Measurements from ENCODE around the gene POU2F1. TPM values are rescaled to one million over a fixed set of nuclear protein-coding genes. Genes with fewer than 3 reads are reported as not detected.

The POU2F1 gene
- total RNA-seq, 1 donor from 2014 or later: 68.0 TPM

DNA sequence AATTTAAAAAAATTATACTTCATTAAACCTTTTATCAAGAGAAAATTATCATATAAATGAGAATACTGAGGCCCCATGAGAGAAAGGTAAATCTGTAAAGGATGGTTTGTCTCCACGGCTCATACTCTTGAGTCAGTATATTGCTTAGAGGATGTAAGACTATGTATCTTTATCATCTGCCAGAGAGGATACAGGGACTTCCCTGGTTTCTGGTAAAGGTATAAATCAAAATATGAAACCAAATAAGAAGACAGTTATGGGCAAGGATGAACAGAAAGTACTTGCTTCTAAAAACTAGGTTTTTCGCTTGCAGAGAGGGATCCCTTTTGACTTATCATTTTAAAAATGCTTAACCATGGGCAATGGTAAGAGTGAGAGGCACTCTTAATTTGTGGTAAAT, 112.4 kb downstream of the POU2F1 start:
- H3K27ac ChIP-seq: peak overlapping the region; percentile 20
- no peaks in the 10 kb centered on the region for H3K36me3 ChIP-seq
- no peak overlapping the region for H3K9ac ChIP-seq
- no peaks in the 10 kb centered on the region for H3K27me3 ChIP-seq
- peaks cover 18% of the 10 kb centered on the region for H3K4me1 ChIP-seq
- Mint-ChIP-seq H3K36me3 (peaks cover 29% of the 10 kb centered on the region), H3K27me3 (ENCODE audit: insufficient read depth, low read depth) (no peaks in the 10 kb centered on the region), H3K4me3 (no peak overlapping the region), H3K27ac (no peak overlapping the region), H3K4me1 (peaks cover 15% of the 10 kb centered on the region), H3K9me3 (peaks cover 13% of the 10 kb centered on the region)
- H4K20me1 ChIP-seq (ENCODE audit: low read depth): peaks cover 44% of the 10 kb centered on the region
- H3F3A ChIP-seq (ENCODE audit: low read depth): peaks cover 24% of the 10 kb centered on the region
- no peak overlapping the region for H3K4me2 ChIP-seq
- H2AFZ ChIP-seq (replicated peaks): no peak overlapping the region
- no peak for TF ChIP-seq EZH2 (IDR thresholded peaks at IDR 0.05)
- H3K9me3 ChIP-seq (ENCODE audit: low read depth): no peaks in the 10 kb centered on the region
- DNase-seq (ENCODE audit: low spot score): no peak
- peaks cover 80% of the 10 kb centered on the region for H3K79me2 ChIP-seq (ENCODE audit: low read depth)
- H3K4me3 ChIP-seq: no peak overlapping the region

DNA sequence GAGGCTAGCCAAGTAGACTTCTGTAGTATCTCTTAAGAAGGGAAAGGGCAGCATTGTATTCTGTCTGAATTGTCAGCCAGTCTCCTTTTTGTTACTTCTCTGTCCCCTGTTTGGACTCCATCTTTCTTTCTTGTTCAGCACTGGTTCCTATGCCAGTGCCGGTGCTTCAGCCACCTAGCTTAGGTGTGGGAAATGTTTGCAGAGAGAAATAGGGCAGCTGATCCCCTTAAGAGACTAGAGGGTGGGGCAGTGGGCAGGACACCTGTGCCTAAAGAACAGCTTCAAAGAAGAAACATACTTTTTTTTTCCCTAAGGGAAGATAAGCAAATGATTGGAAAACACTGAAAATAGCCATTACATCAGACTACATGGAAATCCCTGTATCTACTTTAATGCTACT, 113.0 kb downstream of the POU2F1 start:
- Mint-ChIP-seq H3K4me1 (peaks cover 9% of the 10 kb centered on the region), H3K36me3 (peaks cover 32% of the 10 kb centered on the region), H3K4me3 (no peak overlapping the region), H3K27ac (no peak overlapping the region), H3K27me3 (ENCODE audit: insufficient read depth, low read depth) (no peaks in the 10 kb centered on the region), H3K9me3 (peaks cover 15% of the 10 kb centered on the region)
- Histone ChIP-seq H3F3A (ENCODE audit: low read depth) (peaks cover 18% of the 10 kb centered on the region), H3K4me2 (no peak overlapping the region), H3K27ac (peak overlapping the region; percentile 20), H3K36me3 (peaks cover 6% of the 10 kb centered on the region), H2AFZ (replicated peaks) (no peak overlapping the region), H3K27me3 (no peaks in the 10 kb centered on the region), H4K20me1 (ENCODE audit: low read depth) (peaks cover 38% of the 10 kb centered on the region), H3K4me3 (no peak overlapping the region), H3K9ac (no peak overlapping the region), H3K4me1 (peaks cover 12% of the 10 kb centered on the region), H3K9me3 (ENCODE audit: low read depth) (no peaks in the 10 kb centered on the region), H3K79me2 (ENCODE audit: low read depth) (peaks cover 77% of the 10 kb centered on the region)
- DNase-seq (ENCODE audit: low spot score): no peak
- TF ChIP-seq EZH2 (IDR thresholded peaks at IDR 0.05) (no peak), EZH2phosphoT487 (IDR thresholded peaks at IDR 0.05) (no peak)
- TF ChIP-seq, protein P1, sequence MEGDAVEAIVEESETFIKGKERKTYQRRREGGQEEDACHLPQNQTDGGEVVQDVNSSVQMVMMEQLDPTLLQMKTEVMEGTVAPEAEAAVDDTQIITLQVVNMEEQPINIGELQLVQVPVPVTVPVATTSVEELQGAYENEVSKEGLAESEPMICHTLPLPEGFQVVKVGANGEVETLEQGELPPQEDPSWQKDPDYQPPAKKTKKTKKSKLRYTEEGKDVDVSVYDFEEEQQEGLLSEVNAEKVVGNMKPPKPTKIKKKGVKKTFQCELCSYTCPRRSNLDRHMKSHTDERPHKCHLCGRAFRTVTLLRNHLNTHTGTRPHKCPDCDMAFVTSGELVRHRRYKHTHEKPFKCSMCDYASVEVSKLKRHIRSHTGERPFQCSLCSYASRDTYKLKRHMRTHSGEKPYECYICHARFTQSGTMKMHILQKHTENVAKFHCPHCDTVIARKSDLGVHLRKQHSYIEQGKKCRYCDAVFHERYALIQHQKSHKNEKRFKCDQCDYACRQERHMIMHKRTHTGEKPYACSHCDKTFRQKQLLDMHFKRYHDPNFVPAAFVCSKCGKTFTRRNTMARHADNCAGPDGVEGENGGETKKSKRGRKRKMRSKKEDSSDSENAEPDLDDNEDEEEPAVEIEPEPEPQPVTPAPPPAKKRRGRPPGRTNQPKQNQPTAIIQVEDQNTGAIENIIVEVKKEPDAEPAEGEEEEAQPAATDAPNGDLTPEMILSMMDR (IDR thresholded peaks at IDR 0.05): no peak

DNA sequence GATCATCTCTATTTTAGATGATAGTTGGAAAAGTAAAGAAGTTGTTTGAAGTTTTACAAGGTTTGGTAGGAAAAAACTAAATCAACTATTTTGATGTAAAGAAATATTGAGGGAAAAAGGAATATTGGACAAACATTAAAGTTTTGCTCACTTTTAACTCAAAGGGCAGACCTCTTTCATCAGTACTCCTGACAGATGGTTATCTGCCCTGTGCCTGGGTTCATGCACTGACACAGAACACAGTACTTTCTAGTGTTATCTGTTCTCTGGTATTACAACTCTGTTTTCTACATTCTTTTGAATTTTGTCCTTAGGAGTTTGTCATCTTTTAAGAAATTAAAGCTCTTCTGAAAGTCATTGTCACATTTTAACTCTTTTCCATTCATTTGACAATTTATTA, 118.7 kb downstream of the POU2F1 start:
- H3K9ac ChIP-seq: no peak overlapping the region
- H3K4me1 ChIP-seq: peaks cover 4% of the 10 kb centered on the region
- peaks cover 6% of the 10 kb centered on the region for H3K36me3 ChIP-seq
- no peak for TF ChIP-seq EZH2 (IDR thresholded peaks at IDR 0.05)
- no peak for TF ChIP-seq EZH2phosphoT487 (IDR thresholded peaks at IDR 0.05)
- TF ChIP-seq, protein P1 (IDR thresholded peaks at IDR 0.05): no peak
- no peak overlapping the region for H3K27ac ChIP-seq
- H3K9me3 ChIP-seq (ENCODE audit: low read depth): no peaks in the 10 kb centered on the region
- peaks cover 58% of the 10 kb centered on the region for H3K79me2 ChIP-seq (ENCODE audit: low read depth)
- H3K4me2 ChIP-seq: no peak overlapping the region
- no peak overlapping the region for H3K4me3 ChIP-seq
- Mint-ChIP-seq H3K4me3 (no peak overlapping the region), H3K4me1 (no peaks in the 10 kb centered on the region), H3K9me3 (peaks cover 24% of the 10 kb centered on the region), H3K27me3 (ENCODE audit: insufficient read depth, low read depth) (no peaks in the 10 kb centered on the region), H3K36me3 (peaks cover 44% of the 10 kb centered on the region), H3K27ac (no peak overlapping the region)
- peaks cover 4% of the 10 kb centered on the region for H4K20me1 ChIP-seq (ENCODE audit: low read depth)
- DNase-seq (ENCODE audit: low spot score): no peak
- no peaks in the 10 kb centered on the region for H3K27me3 ChIP-seq
- H3F3A ChIP-seq (ENCODE audit: low read depth): peaks cover 4% of the 10 kb centered on the region
- H2AFZ ChIP-seq (replicated peaks): no peak overlapping the region

DNA sequence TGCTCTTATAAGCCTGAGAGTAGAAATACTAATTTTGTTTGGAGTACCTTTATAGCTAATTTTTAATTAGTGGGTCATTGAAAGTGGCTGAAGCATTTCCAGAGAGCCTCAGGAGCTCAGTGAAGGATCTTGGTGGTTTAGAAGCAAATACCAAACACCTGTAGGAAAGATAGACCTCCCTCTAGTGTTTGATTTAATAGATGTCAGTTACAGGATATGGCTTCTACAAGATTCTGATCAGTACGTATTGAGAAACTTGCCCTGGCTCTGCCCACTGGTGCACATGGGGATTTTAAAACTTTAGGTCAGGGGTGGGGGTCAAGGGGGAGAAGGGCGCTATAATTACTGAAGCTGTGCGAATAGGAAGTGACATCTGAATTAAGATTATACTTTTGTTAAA, 122.2 kb downstream of the POU2F1 start:
- no peak overlapping the region for H3K4me3 Mint-ChIP-seq
- peaks cover 17% of the 10 kb centered on the region for H3K9me3 Mint-ChIP-seq
- peaks cover 17% of the 10 kb centered on the region for H4K20me1 ChIP-seq (ENCODE audit: low read depth)
- no peak overlapping the region for H3K4me2 ChIP-seq
- no peak overlapping the region for H3K27ac Mint-ChIP-seq
- peaks cover 16% of the 10 kb centered on the region for H3K4me1 ChIP-seq
- no peak overlapping the region for H3K4me3 ChIP-seq
- H3K27ac ChIP-seq: no peak overlapping the region
- H3K27me3 ChIP-seq: no peaks in the 10 kb centered on the region
- peaks cover 6% of the 10 kb centered on the region for H3K36me3 ChIP-seq
- H3K27me3 Mint-ChIP-seq (ENCODE audit: insufficient read depth, low read depth): no peaks in the 10 kb centered on the region
- TF ChIP-seq, protein P1 (IDR thresholded peaks at IDR 0.05): peak; percentile 25
- no peak for TF ChIP-seq EZH2phosphoT487 (IDR thresholded peaks at IDR 0.05)
- peaks cover 5% of the 10 kb centered on the region for H3K4me1 Mint-ChIP-seq
- no peak overlapping the region for H2AFZ ChIP-seq (replicated peaks)
- no peak overlapping the region for H3K9ac ChIP-seq
- peaks cover 34% of the 10 kb centered on the region for H3K36me3 Mint-ChIP-seq
- peaks cover 4% of the 10 kb centered on the region for H3F3A ChIP-seq (ENCODE audit: low read depth)
- peaks cover 72% of the 10 kb centered on the region for H3K79me2 ChIP-seq (ENCODE audit: low read depth)
- no peak for DNase-seq (ENCODE audit: low spot score)
- H3K9me3 ChIP-seq (ENCODE audit: low read depth): no peaks in the 10 kb centered on the region

Data from neural progenitor cell (in vitro differentiated cells).